Activated T-helper 2 cell treated with anti-CD3 and anti-CD28 coated beads, Interferon-gamma antibody, Interleukin-2, Interleukin-4, amounts not matched to agents 10 μg/mL and 5 μg/mL and 100 μg/mL, durations not matched to agents 14 hours and 24 hours and 36 hours (primary cell): Measurements from ENCODE around the gene RNF34. TPM values are rescaled to one million over a fixed set of nuclear protein-coding genes. Genes with fewer than 3 reads are reported as not detected.
"Not testable (repeated sequence)": the region's sequence is repeated elsewhere in the genome, so short reads cannot be mapped to it uniquely, and the experiment has no call there.

Experiments used
- DNase-seq: peaks from one replicate; pipeline ENCODE4 v3.0.0; 2021; ENCODE audit warnings: low spot score
- H3K27ac Mint-ChIP-seq: one replicate; pipeline ENCODE4 v1.8.0; 2021; ENCODE audit warnings: mixed read lengths
- H3K27me3 Mint-ChIP-seq: one replicate; pipeline ENCODE4 v1.8.0; 2021; ENCODE audit warnings: low read depth, mixed read lengths
- H3K36me3 Mint-ChIP-seq: one replicate; pipeline ENCODE4 v1.8.0; 2021; ENCODE audit warnings: low read depth, mixed read lengths
- H3K4me1 Mint-ChIP-seq: one replicate; pipeline ENCODE4 v1.8.0; 2021; ENCODE audit warnings: low read depth, mixed read lengths
- H3K4me3 Mint-ChIP-seq: one replicate; pipeline ENCODE4 v1.8.0; 2021; ENCODE audit warnings: low read depth, mild to moderate bottlenecking, moderate library complexity, mixed read lengths
- H3K9me3 Mint-ChIP-seq: one replicate; pipeline ENCODE4 v1.8.0; 2021; ENCODE audit warnings: mixed read lengths
- intact Hi-C: fragments of 100-400 bp; cut with micrococcal nuclease; formaldehyde crosslinking; loops from one replicate; pipeline ENCODE4 v1.15.1; 2023
- total RNA-seq: library from RNA; stranded (reverse); gene quantifications from 2 replicates; pipeline ENCODE4 v1.2.3, GENCODE V29; 2022

The RNF34 gene
- total RNA-seq, 1 donor from 2014 or later = 74.1 TPM

DNA sequence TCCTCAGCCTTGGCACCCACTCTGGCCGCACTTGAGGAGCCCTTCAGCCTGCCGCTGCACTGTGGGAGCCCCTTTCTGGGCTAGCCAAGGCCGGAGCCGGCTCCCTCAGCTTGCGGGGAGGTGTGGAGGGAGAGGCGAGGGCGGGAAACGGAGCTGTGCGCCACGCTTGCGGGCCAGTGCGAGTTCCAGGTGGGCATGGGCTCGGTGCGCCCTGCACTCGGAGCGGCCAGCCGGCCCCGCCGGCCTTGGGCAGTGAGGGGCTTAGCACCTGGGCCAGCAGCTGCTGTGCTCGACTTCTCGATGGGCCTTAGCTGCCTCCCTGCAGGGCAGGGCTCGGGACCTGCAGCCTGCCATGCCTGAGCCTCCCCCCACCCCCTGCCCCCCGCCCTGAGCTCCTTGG lies 25.6 kb upstream of the RNF34 start:
- not testable (repeated sequence) for H3K9me3 Mint-ChIP-seq, DNase-seq, H3K27ac Mint-ChIP-seq

DNA sequence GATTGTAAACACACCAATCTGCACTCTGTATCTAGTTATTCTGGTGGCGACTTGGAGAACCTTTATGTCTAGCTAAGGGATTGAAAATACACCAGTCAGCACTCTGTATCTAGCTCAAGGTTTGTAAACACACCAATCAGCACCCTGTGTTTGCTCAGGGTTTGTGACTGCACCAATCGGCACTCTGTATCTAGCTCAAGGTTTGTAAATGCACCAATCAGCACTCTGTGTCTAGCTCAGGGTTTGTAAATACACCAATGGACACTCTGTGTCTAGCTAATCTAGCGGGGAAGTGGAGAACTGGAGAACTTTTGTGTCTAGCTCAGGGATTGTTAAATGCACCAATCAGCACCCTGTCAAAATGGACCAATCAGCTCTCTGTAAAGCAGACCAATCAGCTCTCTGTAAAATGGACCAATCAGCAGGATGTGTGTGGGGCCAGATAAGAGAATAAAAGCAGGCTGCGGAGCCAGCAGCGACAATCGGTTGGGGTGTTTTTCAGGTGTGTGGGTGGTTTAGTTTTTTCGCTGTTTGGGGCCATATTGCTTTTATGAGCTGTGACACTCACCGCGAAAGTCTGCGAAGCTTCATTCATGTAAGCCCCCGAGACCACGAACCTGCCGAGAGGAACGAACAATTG lies 24.9 kb upstream of the RNF34 start:
- intact Hi-C loops, H3K9me3 Mint-ChIP-seq, H3K27ac Mint-ChIP-seq, H3K4me3 Mint-ChIP-seq, H3K36me3 Mint-ChIP-seq, H3K4me1 Mint-ChIP-seq, DNase-seq, H3K27me3 Mint-ChIP-seq: not testable (repeated sequence)

More for the DNA sequence above, 25.6 kb upstream of the RNF34 start:
- H3K4me1 Mint-ChIP-seq, H3K27me3 Mint-ChIP-seq, intact Hi-C loops, H3K4me3 Mint-ChIP-seq, H3K36me3 Mint-ChIP-seq: not testable (repeated sequence)

DNA sequence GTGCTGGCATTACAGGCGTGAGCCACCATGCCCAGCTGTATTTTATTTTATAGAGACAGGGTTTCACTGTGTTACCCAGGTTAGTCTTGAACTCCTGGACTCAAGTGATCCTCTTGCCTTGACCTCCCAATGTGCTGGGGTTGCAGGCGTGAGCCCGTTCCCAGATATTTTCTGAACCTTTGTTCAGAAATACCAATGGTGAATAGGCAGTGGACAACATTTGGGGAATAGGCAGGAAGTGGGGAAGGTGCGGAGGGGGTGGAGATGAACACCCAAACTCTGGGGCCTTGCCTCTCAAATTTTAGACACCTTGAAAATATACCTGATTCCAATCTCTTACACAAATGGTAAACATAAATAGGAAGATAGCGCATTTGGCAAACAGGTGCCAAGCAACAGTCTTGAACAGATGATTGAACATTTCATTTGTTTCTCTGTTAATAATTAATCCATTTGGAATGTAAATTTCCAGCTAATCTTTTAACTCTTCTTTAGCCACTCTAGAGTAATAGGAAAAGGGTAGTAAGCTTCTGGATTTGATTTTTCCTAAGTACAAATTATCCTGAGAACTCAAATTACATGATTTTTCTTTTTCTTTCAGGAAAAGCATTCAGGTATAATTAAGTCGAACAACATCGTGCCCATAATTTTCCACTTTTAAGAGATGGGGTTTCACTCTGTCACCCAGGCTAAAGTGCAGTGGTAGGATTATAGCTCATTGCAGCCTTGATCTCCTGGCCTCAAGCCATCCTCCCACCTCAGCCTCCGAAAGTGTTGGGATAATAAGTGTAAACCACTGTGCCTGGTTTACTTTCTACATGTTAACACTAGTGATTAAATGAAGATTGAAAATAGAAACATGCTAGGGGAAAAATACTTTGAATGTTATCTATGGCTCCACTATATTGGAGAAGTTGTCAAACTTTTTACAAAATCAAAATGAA lies 22.9 kb upstream of the RNF34 start:
- Mint-ChIP-seq H3K9me3 (no peaks in the 10 kb centered on the region), H3K4me1 (no peaks in the 10 kb centered on the region), H3K4me3 (no peak overlapping the region), H3K27me3 (peaks cover 5% of the 10 kb centered on the region), H3K36me3 (no peaks in the 10 kb centered on the region), H3K27ac (no peak overlapping the region)
- DNase-seq = no peak
- intact Hi-C loops = no loop called here

DNA sequence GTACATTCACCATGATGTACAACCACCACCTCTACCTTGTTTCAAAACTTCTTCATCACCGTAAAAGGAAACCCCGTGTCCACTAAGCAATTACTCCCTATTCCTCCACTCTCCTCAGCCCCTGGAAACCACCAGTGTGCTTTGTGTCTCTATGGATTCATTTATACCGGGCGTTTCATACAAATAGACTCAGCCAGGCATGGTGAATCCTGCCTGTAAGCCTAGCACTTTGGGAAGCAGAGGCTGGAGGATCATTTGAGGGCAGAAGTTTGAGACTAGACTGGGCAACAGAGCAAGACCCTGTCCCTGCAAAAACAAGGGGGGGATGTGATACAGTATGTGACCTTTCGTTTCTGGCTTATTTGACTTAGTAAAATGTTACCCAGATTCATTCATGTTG lies 21.2 kb upstream of the RNF34 start:
- intact Hi-C loops = no loop called here
- no peaks in the 10 kb centered on the region for H3K9me3 Mint-ChIP-seq
- no peak for DNase-seq
- peaks cover 7% of the 10 kb centered on the region for H3K27me3 Mint-ChIP-seq
- no peaks in the 10 kb centered on the region for H3K36me3 Mint-ChIP-seq
- no peak overlapping the region for H3K4me3 Mint-ChIP-seq
- H3K27ac Mint-ChIP-seq = no peak overlapping the region
- H3K4me1 Mint-ChIP-seq = no peaks in the 10 kb centered on the region

DNA sequence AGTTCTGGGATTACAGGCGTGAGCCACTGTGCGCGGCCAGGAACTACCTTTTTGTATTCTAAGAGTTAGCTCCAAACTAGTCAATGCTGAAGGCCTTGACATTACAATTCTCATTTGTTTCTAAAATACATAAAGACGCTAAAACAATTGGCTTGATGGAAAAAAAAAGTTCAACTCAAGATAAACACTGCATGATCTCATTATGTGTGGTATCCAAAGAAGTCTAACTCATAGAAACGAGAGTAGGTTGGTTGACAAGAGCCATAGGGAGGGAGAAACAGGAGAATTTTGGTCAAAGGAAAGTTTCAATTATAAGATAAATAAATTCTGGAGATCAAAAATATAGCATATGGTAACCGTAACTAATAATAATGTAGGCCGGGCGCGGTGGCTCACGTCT lies 20.0 kb upstream of the RNF34 start:
- Mint-ChIP-seq H3K36me3 (no peaks in the 10 kb centered on the region), H3K9me3 (no peaks in the 10 kb centered on the region), H3K27me3 (peaks cover 7% of the 10 kb centered on the region), H3K4me1 (no peaks in the 10 kb centered on the region), H3K4me3 (no peak overlapping the region), H3K27ac (no peak overlapping the region)
- intact Hi-C loops = no loop called here
- DNase-seq = no peak

DNA sequence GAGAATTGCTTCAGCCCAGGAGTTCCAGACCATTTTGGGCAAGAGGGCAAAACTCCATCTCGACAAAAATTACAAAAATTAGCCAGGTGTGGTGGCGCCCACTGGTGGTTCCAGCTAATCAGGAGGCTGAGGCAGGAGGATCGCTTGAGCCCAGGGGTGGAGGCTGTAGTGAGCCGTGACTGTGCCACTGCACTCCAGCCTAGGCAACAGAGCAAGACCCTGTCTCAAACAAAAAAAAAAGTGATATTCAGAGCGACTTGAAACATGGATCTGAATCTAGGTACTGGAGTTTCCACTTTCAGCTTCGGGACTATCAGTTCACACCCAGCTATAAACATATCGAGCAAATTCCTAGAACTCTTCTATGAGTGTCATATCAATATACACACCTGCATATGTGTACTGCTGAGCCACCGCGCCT lies 16.3 kb upstream of the RNF34 start:
- Mint-ChIP-seq H3K4me1 (peaks cover 3% of the 10 kb centered on the region), H3K27ac (no peak overlapping the region), H3K4me3 (no peak overlapping the region), H3K9me3 (no peaks in the 10 kb centered on the region), H3K27me3 (peaks cover 6% of the 10 kb centered on the region), H3K36me3 (no peaks in the 10 kb centered on the region)
- intact Hi-C loops = no loop called here
- DNase-seq = no peak

DNA sequence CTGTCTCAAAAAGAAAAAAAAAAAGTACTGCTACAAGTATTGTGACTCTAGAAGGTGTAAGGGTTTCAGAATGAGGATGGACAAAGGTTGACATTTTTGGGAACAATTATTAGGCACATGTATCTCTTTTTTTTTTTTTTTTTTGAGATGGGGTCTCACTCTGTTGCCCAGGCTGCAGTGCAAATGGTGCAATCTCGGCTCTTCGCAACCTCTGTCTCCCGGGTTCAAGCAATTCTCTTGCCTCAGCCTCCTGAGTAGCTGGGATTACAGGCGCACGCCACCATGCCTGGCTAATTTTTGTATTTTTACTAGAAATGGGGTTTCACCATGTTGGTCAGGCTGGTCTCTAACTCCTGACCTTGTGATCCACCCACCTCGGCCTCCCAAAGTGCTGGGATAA lies 15.0 kb upstream of the RNF34 start:
- intact Hi-C loops, H3K36me3 Mint-ChIP-seq, H3K9me3 Mint-ChIP-seq: not testable (repeated sequence)

DNA sequence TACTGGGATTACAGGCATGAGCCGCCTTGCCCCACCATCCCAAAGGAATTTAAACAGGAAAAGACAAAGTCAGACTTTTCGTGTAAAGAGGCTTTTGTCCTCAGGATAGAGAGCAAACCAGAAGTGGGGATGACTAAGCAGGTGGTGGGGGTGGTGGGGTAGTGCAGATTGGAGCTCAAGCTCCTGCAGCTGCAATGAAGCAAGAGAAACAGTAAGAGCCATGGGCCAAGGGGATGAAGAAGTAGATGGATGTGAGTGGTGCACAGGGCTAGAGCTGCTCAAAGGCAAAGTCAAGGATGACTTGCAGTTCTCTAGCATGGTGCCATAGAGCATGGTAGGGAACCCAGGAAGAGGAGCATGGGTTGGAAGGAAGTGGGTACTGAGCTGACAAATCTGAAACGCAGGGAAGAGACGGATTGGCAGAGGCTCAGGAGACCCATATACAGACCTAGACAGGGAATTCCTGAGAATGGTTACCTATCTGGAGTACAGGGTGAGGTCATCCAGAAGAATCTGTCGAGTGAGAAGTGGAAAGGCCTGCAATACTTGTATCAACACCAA lies 11.4 kb upstream of the RNF34 start:
- no peak for DNase-seq
- Mint-ChIP-seq H3K4me1 (peaks cover 14% of the 10 kb centered on the region), H3K36me3 (no peaks in the 10 kb centered on the region), H3K27ac (peak overlapping the region; percentile 1), H3K9me3 (no peaks in the 10 kb centered on the region), H3K27me3 (peaks cover 2% of the 10 kb centered on the region), H3K4me3 (no peak overlapping the region)
- intact Hi-C loops = no loop called here

More for the DNA sequence above, 15.0 kb upstream of the RNF34 start:
- H3K27ac Mint-ChIP-seq, DNase-seq, H3K4me1 Mint-ChIP-seq, H3K4me3 Mint-ChIP-seq, H3K27me3 Mint-ChIP-seq: not testable (repeated sequence)

DNA sequence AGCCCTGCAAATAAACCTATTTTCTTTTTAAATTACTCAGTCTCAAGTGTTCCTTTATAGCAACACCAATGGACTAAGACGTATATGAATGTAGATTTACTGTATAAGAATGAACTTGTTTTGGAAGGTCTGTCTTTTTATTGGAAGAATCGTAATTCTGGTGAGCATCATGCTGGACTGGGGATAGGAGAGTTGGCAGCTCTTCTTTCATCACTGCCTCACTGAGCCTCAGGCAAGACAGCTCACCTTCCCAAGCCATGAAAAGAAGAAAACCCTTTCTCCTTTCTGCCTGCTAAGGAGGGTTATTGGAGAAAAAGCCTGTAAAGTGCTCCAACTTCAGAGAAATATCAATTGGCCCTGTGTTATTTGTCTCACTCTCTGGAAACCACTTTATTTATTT lies 9.1 kb upstream of the RNF34 start:
- intact Hi-C loops = no loop called here
- H3K9me3 Mint-ChIP-seq = no peaks in the 10 kb centered on the region
- H3K27me3 Mint-ChIP-seq = no peaks in the 10 kb centered on the region
- no peak overlapping the region for H3K27ac Mint-ChIP-seq
- DNase-seq = no peak
- peaks cover 14% of the 10 kb centered on the region for H3K4me1 Mint-ChIP-seq
- no peak overlapping the region for H3K4me3 Mint-ChIP-seq
- H3K36me3 Mint-ChIP-seq = no peaks in the 10 kb centered on the region

DNA sequence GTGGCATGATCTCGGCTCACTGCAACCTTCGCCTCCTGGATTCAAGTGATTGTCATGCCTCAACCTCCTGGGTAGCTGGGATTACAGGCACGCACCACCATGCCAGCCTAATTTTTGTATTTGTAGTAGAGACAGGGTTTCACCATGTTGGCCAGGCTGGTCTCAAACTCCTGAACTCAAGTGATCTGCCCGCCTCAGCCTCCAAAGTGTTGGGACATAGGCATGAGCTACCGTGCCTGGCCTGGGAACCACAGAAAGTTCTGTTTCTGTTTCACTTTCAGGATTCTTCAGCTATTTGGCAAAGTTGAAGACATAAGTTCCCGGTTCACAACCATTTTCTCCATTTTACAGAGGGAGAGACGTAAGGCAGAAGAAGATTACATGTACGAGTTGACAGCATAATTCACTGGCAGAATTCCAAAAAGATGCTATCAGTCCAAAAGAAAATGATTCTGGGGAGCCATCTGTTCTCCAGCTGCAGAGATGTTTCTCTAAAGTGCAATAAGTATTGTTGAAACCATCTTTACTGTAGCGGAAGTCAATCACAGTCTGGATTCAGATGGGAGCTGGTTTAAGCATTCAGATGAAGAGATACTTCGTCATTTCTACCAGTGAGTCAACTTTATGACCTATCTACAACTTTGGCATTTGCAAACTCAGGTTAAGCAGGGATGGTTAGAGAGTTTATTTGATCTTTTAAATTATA lies 8.1 kb upstream of the RNF34 start:
- Mint-ChIP-seq H3K9me3 (no peaks in the 10 kb centered on the region), H3K4me1 (peaks cover 14% of the 10 kb centered on the region), H3K27me3 (no peaks in the 10 kb centered on the region), H3K36me3 (no peaks in the 10 kb centered on the region), H3K4me3 (peak overlapping the region; percentile 43), H3K27ac (peak overlapping the region; percentile 74)
- intact Hi-C loops = no loop called here
- DNase-seq = peak; percentile 37

DNA sequence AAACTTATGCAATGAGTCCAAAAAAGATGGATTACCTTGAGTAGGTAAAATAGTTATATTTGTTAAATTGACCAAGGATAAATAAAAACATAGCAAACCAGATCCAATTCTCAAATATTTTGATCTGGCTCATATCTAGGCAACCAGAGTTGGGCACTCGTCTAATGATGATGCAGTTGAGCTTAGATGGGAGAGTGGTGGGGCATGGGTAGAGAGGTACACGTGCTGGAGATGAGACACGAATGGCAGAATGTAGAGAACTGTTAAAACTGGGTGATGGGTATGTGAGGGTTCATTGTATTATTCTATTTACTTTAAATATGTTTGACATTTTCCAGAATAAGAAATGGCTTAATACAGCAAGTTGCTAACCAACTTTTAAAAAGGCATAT lies 7.6 kb upstream of the RNF34 start:
- H3K27ac Mint-ChIP-seq = no peak overlapping the region
- intact Hi-C loops = no loop called here
- no peaks in the 10 kb centered on the region for H3K9me3 Mint-ChIP-seq
- no peak for DNase-seq
- H3K27me3 Mint-ChIP-seq = no peaks in the 10 kb centered on the region
- H3K4me1 Mint-ChIP-seq = peaks cover 14% of the 10 kb centered on the region
- no peaks in the 10 kb centered on the region for H3K36me3 Mint-ChIP-seq
- H3K4me3 Mint-ChIP-seq = no peak overlapping the region

DNA sequence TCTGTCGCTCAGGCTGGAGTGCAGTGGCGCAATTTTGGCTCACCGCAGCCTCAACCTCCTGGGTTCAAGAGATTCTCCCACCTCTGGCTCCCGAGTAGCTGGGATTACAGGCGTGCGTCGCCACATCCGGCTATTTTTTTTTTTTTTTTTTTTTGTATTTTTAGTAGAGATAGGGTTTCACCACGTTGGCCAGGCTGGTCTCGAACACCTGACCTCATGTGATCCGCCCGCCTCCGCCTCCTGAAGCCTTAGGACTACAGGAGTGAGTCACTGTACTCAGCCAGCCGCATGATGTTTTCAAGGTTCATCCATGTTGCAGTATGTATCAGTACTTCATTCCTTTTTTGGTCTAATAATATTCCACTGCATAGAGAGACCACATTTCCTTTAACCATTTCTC lies 2.4 kb upstream of the RNF34 start:
- intact Hi-C loops = no loop called here
- Mint-ChIP-seq H3K9me3 (no peaks in the 10 kb centered on the region), H3K27ac (no peak overlapping the region), H3K36me3 (peaks cover 7% of the 10 kb centered on the region), H3K4me1 (peaks cover 23% of the 10 kb centered on the region), H3K4me3 (no peak overlapping the region), H3K27me3 (no peaks in the 10 kb centered on the region)
- DNase-seq = no peak
